Right atrium auricular region (tissue), 2 donors: ENCODE measurements around the gene C1QTNF5. TPM values are rescaled to one million over a fixed set of nuclear protein-coding genes. Genes with fewer than 3 reads are reported as not detected.

Experiments used
- DNase-seq: peaks from one replicate; pipeline ENCODE4 v3.0.0-alpha.2; 2019; ENCODE audit warnings: low spot score
- H3K27ac ChIP-seq, 2 donors: fragments of 200-600 bp; sonication (generic); 1 replicate in 1 of 2; 2 replicates in 1 of 2; pipeline ENCODE4 v1.5.1; 2016 to 2019
- H3K27me3 ChIP-seq, 2 donors: fragments of 200-600 bp; sonication (generic); one replicate each; pipeline versions ENCODE4 v1.5.1 to v1.6.0; 2017 to 2019
- H3K36me3 ChIP-seq: fragments of 200-600 bp; sonication (generic); one replicate; pipeline ENCODE4 v1.5.1; 2016
- H3K4me1 ChIP-seq, 2 donors: fragments of 200-600 bp; sonication (generic); one replicate each; pipeline versions ENCODE4 v1.5.1 to v1.6.0; 2017 to 2019
- H3K4me3 ChIP-seq, 2 donors: fragments of 200-600 bp; sonication (generic); 1 replicate in 1 of 2; 2 replicates in 1 of 2; pipeline ENCODE4 v1.5.1; 2017 to 2019; ENCODE audit warnings: mild to moderate bottlenecking in 1 of 2, moderate library complexity in 1 of 2
- H3K9me3 ChIP-seq, 2 donors: fragments of 200-600 bp; sonication (generic); one replicate each; pipeline ENCODE4 v1.5.1; 2019
- CTCF ChIP-seq, 2 donors: fragments of 200-600 bp; sonication (generic); IDR thresholded peaks; one replicate each; pipeline ENCODE4 v1.5.1; 2019; ENCODE audit warnings: antibody characterized with exemption in 2 of 2
- total RNA-seq, 2 donors: library from RNA; depleted of rRNA; stranded (reverse); fragments of >200 nt; gene quantifications; one replicate each; pipeline ENCODE4 v1.1.0, GENCODE V29; 2016

C1QTNF5 gene
- total RNA-seq, 2 donors from 2014 or later = 41.4 to 47.4 TPM

GRCh38 chr11:119373921-119374631 lies 33.4 kb upstream of the C1QTNF5 start:
- DNase-seq = no peak
- no peaks in the 10 kb centered on the region for H3K9me3 ChIP-seq
- TF ChIP-seq CTCF (IDR thresholded peaks at IDR 0.05) = peak; percentile 79 to 91
- H3K27ac ChIP-seq = peak overlapping the region; percentile 94
- H3K36me3 ChIP-seq = no peaks in the 10 kb centered on the region
- H3K4me3 ChIP-seq = no peak overlapping the region
- no peaks in the 10 kb centered on the region for H3K27me3 ChIP-seq
- H3K4me1 ChIP-seq = peaks cover 0 to 86% of the 10 kb centered on the region in 2 donors

- Histone ChIP-seq H3K4me3 (no peak overlapping the region), H3K4me1 (peaks cover 0 to 94% of the 10 kb centered on the region in 2 donors), H3K9me3 (no peaks in the 10 kb centered on the region), H3K27ac (peak overlapping the region; percentile 94), H3K36me3 (no peaks in the 10 kb centered on the region), H3K27me3 (no peaks in the 10 kb centered on the region)
- TF ChIP-seq CTCF (IDR thresholded peaks at IDR 0.05) = no peak
- no peak for DNase-seq
Measured at GRCh38 chr11:119373059-119373920, 32.6 kb upstream of the C1QTNF5 start.

GRCh38 chr11:119372260-119373058 lies 31.8 kb upstream of the C1QTNF5 start:
- Histone ChIP-seq H3K27ac (peak overlapping the region; percentile 94), H3K36me3 (no peaks in the 10 kb centered on the region), H3K27me3 (no peaks in the 10 kb centered on the region), H3K4me3 (no peak overlapping the region), H3K4me1 (peaks cover 0 to 98% of the 10 kb centered on the region in 2 donors), H3K9me3 (no peaks in the 10 kb centered on the region)
- DNase-seq = no peak
- TF ChIP-seq CTCF (IDR thresholded peaks at IDR 0.05) = no peak

GRCh38 chr11:119371778-119372182 lies 31.1 kb upstream of the C1QTNF5 start:
- H3K4me1 ChIP-seq = peaks cover 0 to 99% of the 10 kb centered on the region in 2 donors
- H3K9me3 ChIP-seq = no peaks in the 10 kb centered on the region
- peak overlapping the region; percentile 94 for H3K27ac ChIP-seq
- no peak for DNase-seq
- H3K27me3 ChIP-seq = no peaks in the 10 kb centered on the region
- no peak overlapping the region for H3K4me3 ChIP-seq
- peak in 1 of 2 donors; percentile 46 for TF ChIP-seq CTCF (IDR thresholded peaks at IDR 0.05)
- no peaks in the 10 kb centered on the region for H3K36me3 ChIP-seq

- Histone ChIP-seq H3K9me3 (no peaks in the 10 kb centered on the region), H3K27me3 (no peaks in the 10 kb centered on the region), H3K4me1 (peaks cover 0 to 99% of the 10 kb centered on the region in 2 donors), H3K4me3 (no peak overlapping the region), H3K27ac (peak overlapping the region; percentile 94), H3K36me3 (no peaks in the 10 kb centered on the region)
- no peak for TF ChIP-seq CTCF (IDR thresholded peaks at IDR 0.05)
- DNase-seq = no peak
Measured at GRCh38 chr11:119371067-119371601, 30.5 kb upstream of the C1QTNF5 start.
